OCI-LY1 (cell line): Measurements from ENCODE around the gene SIK2.
"Not testable (repeated sequence)": the region's sequence is repeated elsewhere in the genome, so short reads cannot be mapped to it uniquely, and the experiment has no call there.

Source experiments
- EZH2 ChIP-seq: fragments of 200-600 bp; sonication (generic), shearing (Covaris generic); IDR thresholded peaks from 2 replicates; pipeline ENCODE4 v1.8.0; 2017; ENCODE audit warnings: borderline replicate concordance, mixed run types, mild to moderate bottlenecking, antibody characterized with exemption, low read length, moderate library complexity, mixed read lengths
- TF ChIP-seq, protein P1 (sequence below): fragments of 200-600 bp; sonication (generic), shearing (Covaris generic); IDR thresholded peaks from 2 replicates; pipeline ENCODE4 v1.5.1; 2017; ENCODE audit warnings: mild to moderate bottlenecking, antibody characterized with exemption, low read length, moderate library complexity, mixed read lengths

DNA sequence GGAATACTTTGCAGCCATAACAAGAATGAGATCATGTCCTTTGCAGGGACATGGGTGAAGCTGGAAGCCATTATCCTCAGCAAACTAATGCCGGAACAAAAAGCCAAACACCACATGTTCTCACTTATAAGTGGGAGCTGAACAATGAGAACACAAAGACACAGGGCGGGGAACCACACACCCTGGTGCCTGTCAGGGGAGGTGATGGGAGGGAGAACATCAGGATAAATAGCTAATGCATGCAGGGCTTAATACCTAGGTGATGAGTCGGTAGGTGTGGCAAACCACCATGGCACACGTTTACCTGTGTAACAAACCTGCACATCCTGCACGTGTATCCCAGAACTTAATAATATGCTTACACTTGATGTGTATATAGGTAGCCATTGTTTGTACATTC lies 49.1 kb downstream of the SIK2 start:
- TF ChIP-seq, protein P1, sequence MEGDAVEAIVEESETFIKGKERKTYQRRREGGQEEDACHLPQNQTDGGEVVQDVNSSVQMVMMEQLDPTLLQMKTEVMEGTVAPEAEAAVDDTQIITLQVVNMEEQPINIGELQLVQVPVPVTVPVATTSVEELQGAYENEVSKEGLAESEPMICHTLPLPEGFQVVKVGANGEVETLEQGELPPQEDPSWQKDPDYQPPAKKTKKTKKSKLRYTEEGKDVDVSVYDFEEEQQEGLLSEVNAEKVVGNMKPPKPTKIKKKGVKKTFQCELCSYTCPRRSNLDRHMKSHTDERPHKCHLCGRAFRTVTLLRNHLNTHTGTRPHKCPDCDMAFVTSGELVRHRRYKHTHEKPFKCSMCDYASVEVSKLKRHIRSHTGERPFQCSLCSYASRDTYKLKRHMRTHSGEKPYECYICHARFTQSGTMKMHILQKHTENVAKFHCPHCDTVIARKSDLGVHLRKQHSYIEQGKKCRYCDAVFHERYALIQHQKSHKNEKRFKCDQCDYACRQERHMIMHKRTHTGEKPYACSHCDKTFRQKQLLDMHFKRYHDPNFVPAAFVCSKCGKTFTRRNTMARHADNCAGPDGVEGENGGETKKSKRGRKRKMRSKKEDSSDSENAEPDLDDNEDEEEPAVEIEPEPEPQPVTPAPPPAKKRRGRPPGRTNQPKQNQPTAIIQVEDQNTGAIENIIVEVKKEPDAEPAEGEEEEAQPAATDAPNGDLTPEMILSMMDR = not testable (repeated sequence)
- TF ChIP-seq EZH2 = not testable (repeated sequence)
